Ishikawa (cell line): ENCODE results near the gene UBE3B.

Experiments
- CEBPB ChIP-seq: IDR thresholded peaks from 2 replicates; pipeline ENCODE4 v1.6.1; 2012
- CREB1 ChIP-seq: IDR thresholded peaks from 2 replicates; pipeline ENCODE4 v1.6.1; 2012; ENCODE audit warnings: low read depth
- EGR1 ChIP-seq: IDR thresholded peaks from 2 replicates; pipeline ENCODE4 v1.6.1; 2012
- EP300 ChIP-seq: IDR thresholded peaks from 2 replicates; pipeline ENCODE4 v1.6.1; 2012; ENCODE audit warnings: borderline replicate concordance
- FOXM1 ChIP-seq: IDR thresholded peaks from 2 replicates; pipeline ENCODE4 v1.6.1; 2012; ENCODE audit warnings: low read depth, borderline replicate concordance
- NFIC ChIP-seq: IDR thresholded peaks from 2 replicates; pipeline ENCODE4 v1.6.1; 2012
- RAD21 ChIP-seq: IDR thresholded peaks from 2 replicates; pipeline ENCODE4 v1.6.1; 2012; ENCODE audit warnings: low read depth
- TAF1 ChIP-seq: IDR thresholded peaks from 2 replicates; pipeline ENCODE4 v1.6.1; 2012; ENCODE audit warnings: low read depth, mild to moderate bottlenecking
- TCF12 ChIP-seq: IDR thresholded peaks from 2 replicates; pipeline ENCODE4 v1.6.1; 2012; ENCODE audit warnings: low read depth
- TEAD4 ChIP-seq: IDR thresholded peaks from 2 replicates; pipeline ENCODE4 v1.6.1; 2012
- YY1 ChIP-seq: IDR thresholded peaks from 2 replicates; pipeline ENCODE4 v1.6.1; 2012; ENCODE audit warnings: low read depth
- ZBTB7A ChIP-seq: IDR thresholded peaks from 2 replicates; pipeline ENCODE4 v1.6.1; 2012; ENCODE audit warnings: low read depth
- TF ChIP-seq, protein P1 (sequence below): IDR thresholded peaks from 2 replicates; pipeline ENCODE4 v1.6.1; 2012; ENCODE audit warnings: low read depth, mild to moderate bottlenecking
- TF ChIP-seq, protein P2 (sequence below): IDR thresholded peaks from 2 replicates; pipeline ENCODE4 v1.6.1; 2012
- TF ChIP-seq, protein P3 (sequence below): IDR thresholded peaks from 2 replicates; pipeline ENCODE4 v1.6.1; 2012

UBE3B gene

GRCh38 chr12:109488051-109488665 lies 10.7 kb downstream of the UBE3B start:
- TF ChIP-seq RAD21, result no peak
- no peak for TF ChIP-seq TEAD4
- TF ChIP-seq NFIC, result no peak
- no peak for TF ChIP-seq EGR1
- TF ChIP-seq TAF1, result no peak
- no peak for TF ChIP-seq TCF12
- TF ChIP-seq ZBTB7A, result no peak
- TF ChIP-seq, protein P1, sequence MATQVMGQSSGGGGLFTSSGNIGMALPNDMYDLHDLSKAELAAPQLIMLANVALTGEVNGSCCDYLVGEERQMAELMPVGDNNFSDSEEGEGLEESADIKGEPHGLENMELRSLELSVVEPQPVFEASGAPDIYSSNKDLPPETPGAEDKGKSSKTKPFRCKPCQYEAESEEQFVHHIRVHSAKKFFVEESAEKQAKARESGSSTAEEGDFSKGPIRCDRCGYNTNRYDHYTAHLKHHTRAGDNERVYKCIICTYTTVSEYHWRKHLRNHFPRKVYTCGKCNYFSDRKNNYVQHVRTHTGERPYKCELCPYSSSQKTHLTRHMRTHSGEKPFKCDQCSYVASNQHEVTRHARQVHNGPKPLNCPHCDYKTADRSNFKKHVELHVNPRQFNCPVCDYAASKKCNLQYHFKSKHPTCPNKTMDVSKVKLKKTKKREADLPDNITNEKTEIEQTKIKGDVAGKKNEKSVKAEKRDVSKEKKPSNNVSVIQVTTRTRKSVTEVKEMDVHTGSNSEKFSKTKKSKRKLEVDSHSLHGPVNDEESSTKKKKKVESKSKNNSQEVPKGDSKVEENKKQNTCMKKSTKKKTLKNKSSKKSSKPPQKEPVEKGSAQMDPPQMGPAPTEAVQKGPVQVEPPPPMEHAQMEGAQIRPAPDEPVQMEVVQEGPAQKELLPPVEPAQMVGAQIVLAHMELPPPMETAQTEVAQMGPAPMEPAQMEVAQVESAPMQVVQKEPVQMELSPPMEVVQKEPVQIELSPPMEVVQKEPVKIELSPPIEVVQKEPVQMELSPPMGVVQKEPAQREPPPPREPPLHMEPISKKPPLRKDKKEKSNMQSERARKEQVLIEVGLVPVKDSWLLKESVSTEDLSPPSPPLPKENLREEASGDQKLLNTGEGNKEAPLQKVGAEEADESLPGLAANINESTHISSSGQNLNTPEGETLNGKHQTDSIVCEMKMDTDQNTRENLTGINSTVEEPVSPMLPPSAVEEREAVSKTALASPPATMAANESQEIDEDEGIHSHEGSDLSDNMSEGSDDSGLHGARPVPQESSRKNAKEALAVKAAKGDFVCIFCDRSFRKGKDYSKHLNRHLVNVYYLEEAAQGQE, result no peak
- TF ChIP-seq, protein P2, sequence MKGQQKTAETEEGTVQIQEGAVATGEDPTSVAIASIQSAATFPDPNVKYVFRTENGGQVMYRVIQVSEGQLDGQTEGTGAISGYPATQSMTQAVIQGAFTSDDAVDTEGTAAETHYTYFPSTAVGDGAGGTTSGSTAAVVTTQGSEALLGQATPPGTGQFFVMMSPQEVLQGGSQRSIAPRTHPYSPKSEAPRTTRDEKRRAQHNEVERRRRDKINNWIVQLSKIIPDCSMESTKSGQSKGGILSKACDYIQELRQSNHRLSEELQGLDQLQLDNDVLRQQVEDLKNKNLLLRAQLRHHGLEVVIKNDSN, result no peak
- TF ChIP-seq, protein P3, sequence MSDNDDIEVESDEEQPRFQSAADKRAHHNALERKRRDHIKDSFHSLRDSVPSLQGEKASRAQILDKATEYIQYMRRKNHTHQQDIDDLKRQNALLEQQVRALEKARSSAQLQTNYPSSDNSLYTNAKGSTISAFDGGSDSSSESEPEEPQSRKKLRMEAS, result no peak
- no peak for TF ChIP-seq CEBPB
- TF ChIP-seq FOXM1, result no peak

- TF ChIP-seq TAF1, result no peak
- no peak for TF ChIP-seq CREB1
- TF ChIP-seq EGR1, result no peak
- no peak for TF ChIP-seq EP300
- TF ChIP-seq TEAD4, result no peak
- TF ChIP-seq FOXM1, result no peak
- TF ChIP-seq, protein P2, result no peak
- no peak for TF ChIP-seq RAD21
- no peak for TF ChIP-seq CEBPB
- no peak for TF ChIP-seq YY1
- TF ChIP-seq, protein P3, result no peak
- TF ChIP-seq, protein P1, result no peak
- no peak for TF ChIP-seq TCF12
- TF ChIP-seq ZBTB7A, result no peak
- no peak for TF ChIP-seq NFIC
These were observed 11.9 kb downstream of the UBE3B start for GRCh38 chr12:109489016-109489954.

- TF ChIP-seq TEAD4, result no peak
- no peak for TF ChIP-seq EGR1
These were observed 12.6 kb downstream of the UBE3B start for GRCh38 chr12:109489955-109490565.

DNA sequence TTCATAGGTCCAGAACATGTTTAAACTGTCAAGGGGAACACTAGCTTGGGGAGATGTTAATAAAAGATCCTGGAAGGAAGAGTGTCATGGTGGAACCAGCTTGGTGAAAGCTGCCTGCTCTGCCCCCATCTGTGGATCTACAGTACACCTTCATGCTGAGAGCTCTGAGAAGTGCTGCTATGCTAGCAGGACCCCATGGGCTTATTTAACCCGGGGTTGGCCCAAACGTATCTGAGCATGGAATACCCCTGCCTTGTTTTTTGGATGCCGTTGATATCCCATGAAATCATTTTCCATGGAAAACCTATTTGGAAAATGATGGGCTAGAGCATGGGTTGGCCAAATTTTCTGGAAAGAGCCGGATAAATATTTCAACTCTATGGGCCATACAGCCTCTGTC lies 14.2 kb downstream of the UBE3B start:
- TF ChIP-seq ZBTB7A, result no peak
- no peak for TF ChIP-seq FOXM1
- TF ChIP-seq EP300, result no peak
- TF ChIP-seq TAF1, result no peak
- TF ChIP-seq TCF12, result no peak
- TF ChIP-seq, protein P2, result no peak
- no peak for TF ChIP-seq YY1
- TF ChIP-seq EGR1, result no peak
- no peak for TF ChIP-seq TEAD4
- TF ChIP-seq CEBPB, result no peak
- no peak for TF ChIP-seq CREB1
- TF ChIP-seq, protein P1, result no peak
- no peak for TF ChIP-seq RAD21
- TF ChIP-seq, protein P3, result no peak
